ENCODE results near the gene GCN1. TPM values are rescaled to one million over a fixed set of nuclear protein-coding genes. Genes with fewer than 3 reads are reported as not detected.

The GCN1 gene
- total RNA-seq, 3 donors from 2014 or later, result 74.6 to 108 (median 76.7) TPM

DNA sequence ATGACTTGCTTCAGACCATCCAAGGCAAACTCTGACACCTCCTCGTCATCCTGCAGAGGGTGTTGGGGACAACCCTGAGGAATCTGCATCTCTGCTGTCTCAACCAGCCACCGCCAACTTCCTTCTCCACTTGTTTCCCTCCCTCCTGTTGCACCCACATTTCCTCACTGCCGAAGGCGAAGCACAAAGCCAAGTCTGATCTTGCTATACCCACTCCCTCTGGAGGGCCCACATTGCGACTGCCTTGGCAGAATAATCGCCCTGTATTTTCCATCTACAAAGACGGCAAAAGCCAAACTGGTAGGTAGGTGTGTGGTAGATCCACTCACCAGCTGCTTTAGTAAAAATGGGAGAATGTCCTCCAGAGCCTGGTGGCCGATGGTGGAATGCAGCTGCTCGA lies 56.1 kb downstream of the GCN1 start:
- DNase-seq (no peak), ATAC-seq (no peak)
- Histone ChIP-seq H3K4me1 (ENCODE audit: low read depth) (no peaks in the 10 kb centered on the region), H3K9me3 (no peaks in the 10 kb centered on the region), H3K4me3 (no peak overlapping the region), H3K36me3 (ENCODE audit: low read depth) (peaks cover 21% of the 10 kb centered on the region)
- TF ChIP-seq, protein P1, sequence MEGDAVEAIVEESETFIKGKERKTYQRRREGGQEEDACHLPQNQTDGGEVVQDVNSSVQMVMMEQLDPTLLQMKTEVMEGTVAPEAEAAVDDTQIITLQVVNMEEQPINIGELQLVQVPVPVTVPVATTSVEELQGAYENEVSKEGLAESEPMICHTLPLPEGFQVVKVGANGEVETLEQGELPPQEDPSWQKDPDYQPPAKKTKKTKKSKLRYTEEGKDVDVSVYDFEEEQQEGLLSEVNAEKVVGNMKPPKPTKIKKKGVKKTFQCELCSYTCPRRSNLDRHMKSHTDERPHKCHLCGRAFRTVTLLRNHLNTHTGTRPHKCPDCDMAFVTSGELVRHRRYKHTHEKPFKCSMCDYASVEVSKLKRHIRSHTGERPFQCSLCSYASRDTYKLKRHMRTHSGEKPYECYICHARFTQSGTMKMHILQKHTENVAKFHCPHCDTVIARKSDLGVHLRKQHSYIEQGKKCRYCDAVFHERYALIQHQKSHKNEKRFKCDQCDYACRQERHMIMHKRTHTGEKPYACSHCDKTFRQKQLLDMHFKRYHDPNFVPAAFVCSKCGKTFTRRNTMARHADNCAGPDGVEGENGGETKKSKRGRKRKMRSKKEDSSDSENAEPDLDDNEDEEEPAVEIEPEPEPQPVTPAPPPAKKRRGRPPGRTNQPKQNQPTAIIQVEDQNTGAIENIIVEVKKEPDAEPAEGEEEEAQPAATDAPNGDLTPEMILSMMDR (IDR thresholded peaks at IDR 0.05), result no peak
- intact Hi-C loops (cut with DNase I, micrococcal nuclease), result no loop called here

DNA sequence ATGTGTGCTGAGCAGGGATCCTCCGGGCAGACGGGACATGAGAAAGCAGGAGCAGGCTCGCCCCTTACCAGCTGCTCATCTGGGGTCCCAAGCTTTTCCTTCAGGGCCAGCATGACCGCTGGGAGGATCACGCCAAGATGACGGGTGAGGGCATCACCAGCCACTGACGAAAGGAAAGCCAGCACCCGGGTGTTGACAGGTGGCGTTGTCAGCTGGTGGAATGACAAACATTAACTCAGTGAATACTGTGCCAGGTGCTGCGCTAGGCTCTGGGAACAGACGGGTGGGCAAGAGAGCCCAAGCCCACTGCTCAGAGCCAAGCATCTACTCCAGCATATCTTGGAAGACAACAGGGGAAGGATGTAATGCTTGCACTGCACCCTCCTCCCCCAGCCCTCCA lies 56.7 kb downstream of the GCN1 start:
- intact Hi-C loops (cut with DNase I, micrococcal nuclease), result no loop called here
- Histone ChIP-seq H3K36me3 (ENCODE audit: low read depth) (peaks cover 26% of the 10 kb centered on the region), H3K4me3 (no peak overlapping the region), H3K9me3 (no peaks in the 10 kb centered on the region), H3K4me1 (ENCODE audit: low read depth) (no peaks in the 10 kb centered on the region)
- TF ChIP-seq, protein P1 (IDR thresholded peaks at IDR 0.05), result no peak
- ATAC-seq, result no peak
- DNase-seq, result no peak

DNA sequence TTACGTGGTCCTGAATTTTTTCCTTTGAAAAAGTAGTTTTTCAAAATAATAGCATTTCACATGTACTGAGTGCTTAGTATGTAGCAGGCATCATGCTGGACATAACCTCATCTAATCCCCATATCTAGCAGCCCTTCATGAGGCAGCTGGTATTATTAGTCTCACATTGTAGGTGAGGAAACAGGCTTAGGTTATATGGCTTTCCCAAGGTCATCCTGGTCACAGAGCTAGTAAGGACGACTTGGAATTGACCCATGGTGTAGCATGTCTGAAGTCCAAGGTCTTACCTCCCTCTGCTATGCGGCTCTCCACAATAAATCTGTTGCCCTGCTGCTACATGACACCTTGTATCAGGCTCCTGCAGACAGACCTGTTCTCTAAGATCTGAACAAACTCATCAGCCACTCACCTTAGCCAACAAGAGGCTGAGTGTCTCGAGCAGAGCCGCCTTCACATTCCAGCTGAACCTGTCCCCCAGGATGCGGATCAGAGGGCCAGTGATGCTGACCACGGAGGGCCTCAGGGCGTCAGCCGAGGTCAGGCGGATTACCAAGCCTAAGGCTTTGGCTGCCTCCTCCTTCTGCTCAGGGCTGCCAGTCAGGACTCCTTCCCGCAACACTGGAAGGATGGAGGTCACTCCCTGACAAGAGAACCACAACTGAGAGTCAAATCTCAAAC lies 58.3 kb downstream of the GCN1 start:
- H3K9me3 ChIP-seq, result no peaks in the 10 kb centered on the region
- TF ChIP-seq, protein P1 (IDR thresholded peaks at IDR 0.05), result no peak
- no peaks in the 10 kb centered on the region for H3K4me1 ChIP-seq (ENCODE audit: low read depth)
- peaks cover 32% of the 10 kb centered on the region for H3K36me3 ChIP-seq (ENCODE audit: low read depth)
- no peak for ATAC-seq
- no peak for DNase-seq
- no peak overlapping the region for H3K4me3 ChIP-seq
- intact Hi-C loops (cut with DNase I, micrococcal nuclease), result no loop called here

DNA sequence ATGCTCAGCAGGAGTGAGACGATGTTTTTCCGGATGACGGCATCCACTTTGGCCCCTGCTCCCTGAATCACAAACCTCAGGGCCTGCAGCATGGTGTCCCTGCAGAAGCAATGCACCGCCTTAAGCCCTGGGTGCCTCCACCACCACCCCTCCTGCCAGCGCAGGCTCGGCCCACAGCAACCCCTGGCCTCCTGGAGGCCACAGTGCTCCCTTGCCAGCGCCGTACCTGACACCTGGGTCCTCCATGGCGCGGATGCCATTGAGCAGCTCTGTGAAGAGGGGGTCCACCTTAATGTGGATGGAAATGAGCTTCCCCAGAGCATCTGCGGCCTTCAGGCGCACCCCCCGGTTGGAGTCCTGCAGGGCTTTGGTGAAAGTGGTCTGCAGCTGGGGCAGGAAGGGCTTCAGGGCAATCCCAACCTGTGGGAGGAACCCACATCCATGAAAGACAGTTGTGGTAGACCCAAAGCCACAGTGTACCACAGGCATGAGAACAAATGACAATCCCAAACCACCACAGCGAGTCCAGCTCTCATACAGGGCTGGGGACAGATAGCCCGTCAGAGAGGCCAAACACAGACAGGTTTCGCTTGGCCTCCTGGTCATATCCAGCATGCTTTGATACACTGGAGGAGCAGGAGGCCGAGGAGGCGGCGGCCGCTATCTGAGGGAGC lies 60.1 kb downstream of the GCN1 start:
- ATAC-seq (no peak), DNase-seq (no peak)
- Histone ChIP-seq H3K9me3 (no peaks in the 10 kb centered on the region), H3K36me3 (ENCODE audit: low read depth) (peaks cover 34% of the 10 kb centered on the region), H3K4me3 (no peak overlapping the region), H3K4me1 (ENCODE audit: low read depth) (no peaks in the 10 kb centered on the region)
- intact Hi-C loops (cut with DNase I, micrococcal nuclease), result no loop called here
- TF ChIP-seq, protein P1 (IDR thresholded peaks at IDR 0.05), result no peak

DNA sequence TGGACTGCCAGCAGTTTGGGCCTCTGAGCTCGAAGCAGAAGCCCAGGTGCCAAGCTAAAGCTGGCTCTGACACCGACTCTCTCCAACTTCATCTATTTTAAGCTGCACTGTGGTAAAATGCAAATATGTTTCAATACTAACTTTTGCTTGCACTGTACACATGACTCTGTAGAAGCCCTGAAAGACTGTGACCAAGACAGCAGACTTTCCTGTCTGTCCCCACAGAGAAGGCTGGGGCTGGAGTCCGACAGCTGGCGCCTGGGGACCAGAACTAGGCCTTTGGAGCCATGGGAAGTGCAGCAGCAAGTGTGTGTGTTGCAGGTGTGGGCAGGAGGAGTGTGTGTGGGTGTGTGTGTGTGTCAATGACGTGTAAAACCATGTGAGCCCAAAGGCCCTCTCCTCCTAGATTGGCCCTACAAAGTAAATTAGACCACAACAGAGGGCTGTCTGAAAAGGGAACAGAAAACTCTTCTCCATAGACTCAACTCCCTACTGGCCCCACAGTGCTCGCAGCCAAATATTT lies 61.6 kb downstream of the GCN1 start:
- intact Hi-C loops (cut with DNase I, micrococcal nuclease), result no loop called here
- Histone ChIP-seq H3K4me1 (ENCODE audit: low read depth) (no peaks in the 10 kb centered on the region), H3K9me3 (no peaks in the 10 kb centered on the region), H3K4me3 (no peak overlapping the region), H3K36me3 (ENCODE audit: low read depth) (peaks cover 29% of the 10 kb centered on the region)
- peak; percentile 60 for ATAC-seq
- DNase-seq, result no peak
- TF ChIP-seq, protein P1 (IDR thresholded peaks at IDR 0.05), result no peak
